Upper lobe of left lung (tissue), 6 donors: ENCODE measurements around the gene AKT1S1. TPM values are rescaled to one million over a fixed set of nuclear protein-coding genes. Genes with fewer than 3 reads are reported as not detected.
A peak's percentile ranks its signal among the peaks of the same experiment; 100 is the strongest.

ENCODE experiments used
- ATAC-seq, 2 donors: fragments of 200-7000 bp; cut with Tn5 transposase; one replicate each; pipeline ENCODE4 v1.9.1; 2022; ENCODE audit warnings: mild to moderate bottlenecking in 2 of 2, moderate library complexity in 2 of 2; ENCODE audit not compliant: low FRiP score in 2 of 2
- DNase-seq, 2 donors: peaks; one replicate each; pipeline ENCODE4 v3.0.0-alpha.2; 2019 to 2020
- H3K27ac ChIP-seq, 4 donors: fragments of 200-600 bp; sonication (generic); one replicate each; pipeline ENCODE4 v1.5.1; 2016 to 2019
- H3K27me3 ChIP-seq, 4 donors: fragments of 200-600 bp; sonication (generic); one replicate each; pipeline ENCODE4 v1.5.1; 2017 to 2019
- H3K36me3 ChIP-seq, 4 donors: fragments of 200-600 bp; sonication (generic); one replicate each; pipeline ENCODE4 v1.5.1; 2016 to 2019
- H3K4me1 ChIP-seq, 4 donors: fragments of 200-600 bp; sonication (generic); one replicate each; pipeline ENCODE4 v1.5.1; 2018 to 2019
- H3K4me3 ChIP-seq, 4 donors: fragments of 200-600 bp; sonication (generic); one replicate each; pipeline ENCODE4 v1.5.1; 2017 to 2019; ENCODE audit warnings: mild to moderate bottlenecking in 2 of 4, moderate library complexity in 1 of 4
- H3K9me3 ChIP-seq, 4 donors: fragments of 200-600 bp; sonication (generic); one replicate each; pipeline ENCODE4 v1.5.1; 2018 to 2019
- EP300 ChIP-seq, 4 donors: sonication (generic); formaldehyde crosslinking; IDR thresholded peaks; one replicate each; pipeline ENCODE4 v1.5.1; 2017; ENCODE audit warnings: antibody characterized with exemption in 4 of 4, control low read depth in 2 of 4
- POLR2A ChIP-seq, 4 donors: fragments of 450-650 bp; IDR thresholded peaks; one replicate each; pipeline ENCODE4 v1.5.1; 2016 to 2017; ENCODE audit warnings: antibody characterized with exemption in 4 of 4, mild to moderate bottlenecking in 2 of 4
- POLR2AphosphoS5 ChIP-seq, 2 donors: sonication (generic); formaldehyde crosslinking; IDR thresholded peaks; one replicate each; pipeline ENCODE4 v1.5.1; 2017; ENCODE audit warnings: antibody characterized with exemption in 2 of 2
- WGBS, 2 donors: methylation state at CpG; one replicate each; pipeline ENCODE4 v1.1.5; 2017 to 2018; 5-methylcytosine and 5-hydroxymethylcytosine counted together
- total RNA-seq, 6 donors: library from RNA; depleted of rRNA in 4 of 6; stranded (reverse); fragments of >200 nt in 4 of 6; gene quantifications; one replicate each; pipeline versions ENCODE4 v1.1.0 to v1.2.1, GENCODE V29; 2016 to 2021
- TF ChIP-seq, protein P1 (sequence below), 6 experiments: fragments of 450-650 bp in 4 of 6; fragments of 200-600 bp in 2 of 6; sonication (generic) in 2 of 6; IDR thresholded peaks; one replicate each; pipeline ENCODE4 v1.5.1; 2016 to 2019; ENCODE audit warnings: antibody characterized with exemption in 6 of 6
- donor health status: DM: no; HTN: no; CAD: no; lungs with moderate emphysema.
- donor health status: DM: no; HTN: yes; CAD: no; lungs with severe emphysema.

Gene AKT1S1
- total RNA-seq, 6 donors from 2014 or later: 11.8 to 35.5 (median 25.7) TPM

DNA sequence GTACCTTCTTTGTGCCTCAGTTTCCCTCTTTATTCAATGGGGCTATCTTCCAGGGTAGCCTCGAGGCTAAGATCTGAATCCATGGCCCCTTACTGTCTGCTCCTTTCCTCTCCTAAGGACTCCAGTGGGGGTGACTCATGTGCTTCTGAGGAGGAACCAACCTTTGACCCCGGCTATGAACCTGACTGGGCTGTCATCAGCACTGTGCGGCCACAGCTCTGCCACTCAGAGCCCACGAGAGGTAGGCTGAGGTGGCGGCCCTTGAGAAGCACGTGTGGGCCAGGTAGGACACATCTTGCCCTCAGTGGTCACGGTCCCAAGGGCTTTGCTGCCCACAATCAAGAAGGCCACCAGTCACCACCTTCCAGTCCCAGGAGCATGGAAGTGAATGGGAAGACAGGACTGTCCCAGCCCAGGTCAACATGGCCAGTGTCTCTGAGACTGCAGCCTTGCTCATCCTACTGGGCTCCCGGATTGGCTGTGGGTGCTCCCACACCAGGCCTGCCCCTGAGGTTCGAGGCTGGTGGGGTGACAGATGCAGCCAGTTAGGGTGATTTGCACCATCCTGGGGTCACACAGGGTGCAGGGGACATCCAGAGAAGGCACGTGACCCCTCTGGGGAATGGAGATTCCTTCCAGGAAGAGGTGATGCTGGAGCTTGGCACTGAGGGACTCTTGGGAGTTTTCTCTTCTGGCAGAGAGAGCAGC, 3.2 kb upstream of the AKT1S1 start:
- TF ChIP-seq, protein P1, sequence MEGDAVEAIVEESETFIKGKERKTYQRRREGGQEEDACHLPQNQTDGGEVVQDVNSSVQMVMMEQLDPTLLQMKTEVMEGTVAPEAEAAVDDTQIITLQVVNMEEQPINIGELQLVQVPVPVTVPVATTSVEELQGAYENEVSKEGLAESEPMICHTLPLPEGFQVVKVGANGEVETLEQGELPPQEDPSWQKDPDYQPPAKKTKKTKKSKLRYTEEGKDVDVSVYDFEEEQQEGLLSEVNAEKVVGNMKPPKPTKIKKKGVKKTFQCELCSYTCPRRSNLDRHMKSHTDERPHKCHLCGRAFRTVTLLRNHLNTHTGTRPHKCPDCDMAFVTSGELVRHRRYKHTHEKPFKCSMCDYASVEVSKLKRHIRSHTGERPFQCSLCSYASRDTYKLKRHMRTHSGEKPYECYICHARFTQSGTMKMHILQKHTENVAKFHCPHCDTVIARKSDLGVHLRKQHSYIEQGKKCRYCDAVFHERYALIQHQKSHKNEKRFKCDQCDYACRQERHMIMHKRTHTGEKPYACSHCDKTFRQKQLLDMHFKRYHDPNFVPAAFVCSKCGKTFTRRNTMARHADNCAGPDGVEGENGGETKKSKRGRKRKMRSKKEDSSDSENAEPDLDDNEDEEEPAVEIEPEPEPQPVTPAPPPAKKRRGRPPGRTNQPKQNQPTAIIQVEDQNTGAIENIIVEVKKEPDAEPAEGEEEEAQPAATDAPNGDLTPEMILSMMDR (IDR thresholded peaks at IDR 0.05): no peak
- TF ChIP-seq POLR2A (IDR thresholded peaks at IDR 0.05) (no peak), EP300 (IDR thresholded peaks at IDR 0.05) (no peak), POLR2AphosphoS5 (IDR thresholded peaks at IDR 0.05) (no peak)
- no peak for ATAC-seq
- Histone ChIP-seq H3K9me3 (no peaks in the 10 kb centered on the region), H3K36me3 (peaks cover 51 to 59% (median 55%) of the 10 kb centered on the region in 4 donors), H3K4me3 (no peak overlapping the region), H3K27me3 (no peaks in the 10 kb centered on the region), H3K27ac (no peak overlapping the region), H3K4me1 (peaks cover 12 to 18% (median 17%) of the 10 kb centered on the region in 4 donors)
- WGBS, 2 donors: 93 to 99% methylated on average over 8 to 10 of the region's 10 CpGs
- DNase-seq: no peak

DNA sequence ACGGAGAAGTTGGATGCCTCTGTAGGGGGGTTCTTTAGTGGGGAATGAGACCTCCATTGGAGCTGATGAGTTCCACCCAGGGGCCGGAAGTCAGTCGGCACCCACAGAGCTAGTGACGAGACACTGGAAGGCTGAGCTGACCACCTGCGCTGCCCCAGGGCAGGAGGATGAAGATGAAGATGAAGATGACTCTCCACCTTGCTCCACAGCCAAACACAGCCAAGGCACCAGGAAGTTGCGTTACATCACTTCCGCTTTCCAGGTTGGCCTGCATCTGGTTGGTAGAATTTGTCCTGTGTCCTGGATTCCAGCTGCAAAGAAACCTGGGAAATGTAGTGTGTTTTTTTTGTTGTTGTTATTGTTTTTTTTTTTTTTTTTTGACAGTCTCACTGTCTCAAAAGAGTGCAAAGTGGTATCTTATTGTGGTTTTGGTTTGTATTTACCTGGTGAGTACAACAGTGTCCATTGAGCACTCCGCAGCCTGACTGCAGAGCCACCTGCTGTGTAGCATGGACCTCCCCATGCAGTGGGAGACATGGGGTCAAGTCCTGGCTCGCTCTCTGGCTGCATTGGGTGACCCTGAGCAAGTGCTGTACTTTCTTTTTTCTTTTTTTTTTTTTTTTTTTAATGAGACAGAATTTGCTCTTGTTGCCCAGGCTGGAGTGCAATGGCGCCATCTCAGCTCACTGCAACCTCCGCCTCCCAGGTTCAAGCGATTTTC, 2.2 kb upstream of the AKT1S1 start:
- peaks cover 17 to 26% (median 25%) of the 10 kb centered on the region in 4 donors for H3K4me1 ChIP-seq
- ATAC-seq (no peak), DNase-seq (no peak)
- no peak overlapping the region for H3K4me3 ChIP-seq
- H3K27ac ChIP-seq: peak overlapping the region in 2 of 4 donors; percentile 99
- TF ChIP-seq EP300 (IDR thresholded peaks at IDR 0.05) (no peak), POLR2A (IDR thresholded peaks at IDR 0.05) (no peak), POLR2AphosphoS5 (IDR thresholded peaks at IDR 0.05) (no peak)
- TF ChIP-seq, protein P1 (IDR thresholded peaks at IDR 0.05): no peak
- 94% methylated on average over 12 of the region's 12 CpGs for WGBS, 2 donors
- no peaks in the 10 kb centered on the region for H3K9me3 ChIP-seq
- H3K27me3 ChIP-seq: no peaks in the 10 kb centered on the region
- H3K36me3 ChIP-seq: peaks cover 44 to 50% (median 47%) of the 10 kb centered on the region in 4 donors

DNA sequence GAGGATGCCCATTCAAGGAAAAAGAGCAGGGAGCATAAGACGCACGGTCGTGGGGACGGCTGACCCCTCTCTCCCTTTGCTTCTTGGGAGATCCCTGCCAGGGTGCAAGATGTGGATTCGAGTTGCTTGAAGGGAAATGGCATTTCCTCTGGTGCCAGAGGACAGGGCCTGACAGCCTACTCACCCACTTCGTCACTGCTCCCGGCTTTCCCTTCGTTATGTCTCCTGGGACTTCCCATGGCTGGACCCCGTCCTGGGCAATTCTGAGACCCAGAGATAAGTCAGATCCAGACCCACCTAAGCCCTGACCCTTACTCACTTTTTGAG, 1.6 kb upstream of the AKT1S1 start:
- no peak for ATAC-seq
- Histone ChIP-seq H3K4me1 (peaks cover 17 to 32% (median 25%) of the 10 kb centered on the region in 4 donors), H3K36me3 (peaks cover 37 to 43% (median 40%) of the 10 kb centered on the region in 4 donors), H3K4me3 (peak overlapping the region in 1 of 4 donors; percentile 77), H3K27ac (peak overlapping the region; percentile 94 to 100 (median 99)), H3K27me3 (no peaks in the 10 kb centered on the region), H3K9me3 (no peaks in the 10 kb centered on the region)
- DNase-seq: no peak
- WGBS, 2 donors: 79 to 86% methylated on average over 9 of the region's 9 CpGs
- TF ChIP-seq EP300 (IDR thresholded peaks at IDR 0.05): no peak

DNA sequence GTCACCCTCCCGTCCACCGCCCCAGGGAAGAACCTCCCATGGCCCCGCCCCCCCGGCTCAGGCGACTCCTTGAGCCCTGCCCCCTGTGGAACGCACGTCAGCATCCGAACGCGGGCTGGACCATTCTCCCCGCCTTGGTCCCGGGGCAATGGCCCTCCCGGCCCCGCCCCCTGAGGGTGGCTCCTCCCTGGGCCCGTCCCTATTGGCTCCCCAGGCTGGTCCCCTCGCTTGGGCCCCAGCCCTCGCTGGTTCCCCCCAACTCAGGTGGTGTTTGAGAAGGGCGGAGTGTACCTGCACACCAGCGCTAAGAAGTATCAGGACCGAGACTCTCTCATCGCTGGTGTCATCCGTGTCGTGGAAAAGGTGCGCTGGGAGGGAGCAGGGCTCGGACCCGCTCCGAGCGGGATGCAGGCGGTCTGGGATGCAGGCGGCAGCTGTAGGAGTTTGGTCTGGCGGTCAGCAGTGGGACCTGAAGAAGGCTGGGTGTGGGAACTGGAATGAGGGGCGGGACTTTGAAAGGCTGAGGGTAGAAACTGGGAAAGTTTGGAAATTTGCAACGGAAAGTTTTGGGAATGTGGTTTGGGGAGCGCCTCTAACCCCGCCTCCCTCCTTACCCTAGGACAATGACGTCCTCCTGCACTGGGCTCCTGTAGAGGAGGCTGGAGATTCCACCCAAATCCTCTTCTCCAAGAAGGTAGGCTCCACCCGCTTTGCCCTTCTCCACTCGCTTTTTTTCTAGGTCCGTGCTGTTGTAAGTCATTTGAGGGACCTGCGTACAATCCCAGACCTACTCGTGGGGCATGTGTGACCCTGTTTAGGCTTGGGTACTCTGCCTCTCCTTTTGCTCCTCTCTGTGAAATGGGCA, 956 bp upstream of the AKT1S1 start:
- H3K36me3 ChIP-seq: peaks cover 32 to 37% (median 34%) of the 10 kb centered on the region in 4 donors
- peaks cover 17 to 32% (median 25%) of the 10 kb centered on the region in 4 donors for H3K4me1 ChIP-seq
- DNase-seq (peak; percentile 98 to 99), ATAC-seq (peak; percentile 89 to 93)
- H3K27me3 ChIP-seq: no peaks in the 10 kb centered on the region
- TF ChIP-seq, protein P1 (IDR thresholded peaks at IDR 0.05): no peak
- TF ChIP-seq POLR2AphosphoS5 (IDR thresholded peaks at IDR 0.05) (no peak), POLR2A (IDR thresholded peaks at IDR 0.05) (no peak), EP300 (IDR thresholded peaks at IDR 0.05) (no peak)
- peak overlapping the region; percentile 94 to 100 (median 99) for H3K27ac ChIP-seq
- H3K9me3 ChIP-seq: no peaks in the 10 kb centered on the region
- peak overlapping the region; percentile 69 to 90 (median 79) for H3K4me3 ChIP-seq
- WGBS, 2 donors: 10 to 11% methylated on average over 23 to 33 of the region's 41 CpGs
